GM13977 (cell line): ENCODE results near the gene DNTT.

Experiments
- DNase-seq: peaks from one replicate; pipeline ENCODE4 v3.0.0; 2012; ENCODE audit warnings: low spot score
- in situ Hi-C: fragments of 300-500 bp; cut with MboI; formaldehyde crosslinking; loops from one replicate; pipeline ENCODE4 v1.12.0; 2022; ENCODE audit warnings: low sequenced_read_pairs, low pct_unique_long_range_greater_than_20kb, mixed read lengths, inconsistent platforms; ENCODE audit not compliant: unreplicated experiment
- TF ChIP-seq, protein P1 (sequence below): IDR thresholded peaks from 2 replicates; pipeline ENCODE4 v1.5.1; 2012; ENCODE audit warnings: mild to moderate bottlenecking, control low read depth; ENCODE audit not compliant: insufficient read depth; ENCODE audit errors: extremely low read depth, missing control alignments

Gene DNTT

DNA sequence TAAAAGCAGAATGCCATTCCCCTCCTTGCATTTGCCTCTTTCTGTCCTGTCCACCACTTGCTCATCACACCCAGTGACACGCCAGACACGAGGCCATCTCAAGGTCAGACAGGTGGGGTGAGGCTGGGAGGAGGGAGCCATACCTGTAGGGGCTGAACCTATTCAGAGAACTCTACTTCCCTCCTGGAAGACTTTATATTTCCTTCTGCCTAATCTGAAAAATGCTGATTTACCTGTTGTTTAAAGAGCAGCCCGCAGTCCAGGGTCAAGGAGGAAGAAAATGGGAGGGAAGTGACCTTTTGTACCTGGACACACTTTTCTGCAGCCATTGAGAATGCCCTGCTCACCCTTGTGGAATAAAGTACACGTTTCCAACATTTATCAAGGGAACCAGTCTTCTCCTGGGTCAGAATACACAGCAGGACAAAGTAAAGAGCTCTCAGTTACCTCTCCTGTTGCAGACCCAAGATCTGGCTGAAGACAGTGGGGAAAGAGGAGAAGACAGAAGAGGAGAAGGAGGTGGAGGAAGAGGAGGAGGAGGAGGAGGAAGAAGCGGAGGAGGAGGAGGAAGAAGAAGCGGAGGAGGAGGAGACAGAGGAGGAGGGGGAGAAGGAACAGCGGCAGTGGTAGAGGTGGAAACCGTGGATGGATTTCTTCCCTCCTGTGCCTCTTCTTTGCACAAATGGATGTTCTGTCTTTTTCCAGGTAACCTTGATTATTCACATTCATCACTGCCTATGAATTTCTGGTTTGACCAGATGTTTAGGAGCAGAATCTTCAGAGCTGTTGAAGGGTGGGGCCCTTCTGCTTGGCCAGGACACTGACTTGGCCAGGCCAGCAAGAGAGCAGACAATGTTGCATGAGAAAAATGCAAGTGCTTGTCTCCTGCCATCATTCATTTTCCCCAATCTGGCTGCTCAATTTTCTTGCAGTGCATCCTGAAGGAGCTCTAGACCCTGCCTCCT, 31.6 kb upstream of the DNTT start:
- in situ Hi-C loops: no loop called here
- TF ChIP-seq, protein P1, sequence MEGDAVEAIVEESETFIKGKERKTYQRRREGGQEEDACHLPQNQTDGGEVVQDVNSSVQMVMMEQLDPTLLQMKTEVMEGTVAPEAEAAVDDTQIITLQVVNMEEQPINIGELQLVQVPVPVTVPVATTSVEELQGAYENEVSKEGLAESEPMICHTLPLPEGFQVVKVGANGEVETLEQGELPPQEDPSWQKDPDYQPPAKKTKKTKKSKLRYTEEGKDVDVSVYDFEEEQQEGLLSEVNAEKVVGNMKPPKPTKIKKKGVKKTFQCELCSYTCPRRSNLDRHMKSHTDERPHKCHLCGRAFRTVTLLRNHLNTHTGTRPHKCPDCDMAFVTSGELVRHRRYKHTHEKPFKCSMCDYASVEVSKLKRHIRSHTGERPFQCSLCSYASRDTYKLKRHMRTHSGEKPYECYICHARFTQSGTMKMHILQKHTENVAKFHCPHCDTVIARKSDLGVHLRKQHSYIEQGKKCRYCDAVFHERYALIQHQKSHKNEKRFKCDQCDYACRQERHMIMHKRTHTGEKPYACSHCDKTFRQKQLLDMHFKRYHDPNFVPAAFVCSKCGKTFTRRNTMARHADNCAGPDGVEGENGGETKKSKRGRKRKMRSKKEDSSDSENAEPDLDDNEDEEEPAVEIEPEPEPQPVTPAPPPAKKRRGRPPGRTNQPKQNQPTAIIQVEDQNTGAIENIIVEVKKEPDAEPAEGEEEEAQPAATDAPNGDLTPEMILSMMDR: no peak
- DNase-seq: no peak

DNA sequence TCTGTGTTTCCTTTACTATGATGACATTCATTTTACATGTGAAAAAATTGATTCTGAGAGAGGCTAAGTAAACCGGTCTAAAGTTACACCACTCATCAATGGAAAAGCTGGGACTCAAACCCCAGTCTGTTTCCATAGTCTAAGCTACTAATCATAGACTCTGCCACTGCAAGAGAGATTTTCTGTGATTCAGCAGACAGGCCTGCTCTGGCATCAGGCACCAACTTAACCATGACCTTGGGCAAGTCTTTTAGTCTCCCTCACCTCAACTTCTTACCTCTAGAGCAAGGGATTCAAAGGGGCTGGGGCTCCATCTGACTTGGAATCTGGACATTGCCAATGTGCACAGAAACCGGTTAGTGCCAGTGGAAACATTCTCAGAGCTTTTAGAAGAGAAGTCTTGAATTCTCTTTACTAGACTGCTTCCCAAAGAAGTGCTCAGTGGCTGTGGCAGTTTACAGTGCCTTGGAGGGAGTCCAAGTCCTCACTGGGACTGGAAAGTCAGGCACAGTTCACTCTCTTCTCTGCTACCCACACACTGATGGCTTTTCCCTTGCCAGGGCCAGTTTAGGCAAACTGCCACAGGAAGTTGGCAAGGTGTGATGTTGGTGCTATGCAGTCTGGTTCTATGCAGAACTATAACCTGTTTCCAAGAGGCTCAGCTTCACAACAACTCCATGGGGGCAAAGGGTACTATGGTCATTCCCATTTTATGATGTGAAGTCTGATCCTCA, 28.4 kb upstream of the DNTT start:
- DNase-seq: no peak
- in situ Hi-C loops: no loop called here
- TF ChIP-seq, protein P1: no peak

DNA sequence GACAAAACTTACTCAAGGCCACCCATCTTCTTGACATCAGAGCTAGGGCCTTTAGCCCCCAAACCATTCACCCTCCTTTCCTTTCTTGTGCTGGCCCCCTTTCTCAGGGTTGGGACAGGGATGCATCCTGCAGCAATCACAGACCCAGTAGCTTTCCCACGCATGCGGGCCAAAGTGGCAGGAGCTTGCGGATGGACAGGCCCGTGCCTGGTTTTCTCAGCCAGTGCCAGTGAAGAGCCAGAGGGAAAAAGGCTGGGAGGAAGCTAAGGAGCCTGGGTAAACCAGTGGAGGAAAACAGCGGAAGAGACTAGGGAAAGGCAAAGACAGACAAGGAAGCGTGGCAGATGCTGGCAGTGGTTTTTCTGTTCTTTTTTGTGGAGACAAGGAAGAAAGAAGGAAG, 27.8 kb upstream of the DNTT start:
- no peak for DNase-seq
- TF ChIP-seq, protein P1: no peak
- in situ Hi-C loops: no loop called here

DNA sequence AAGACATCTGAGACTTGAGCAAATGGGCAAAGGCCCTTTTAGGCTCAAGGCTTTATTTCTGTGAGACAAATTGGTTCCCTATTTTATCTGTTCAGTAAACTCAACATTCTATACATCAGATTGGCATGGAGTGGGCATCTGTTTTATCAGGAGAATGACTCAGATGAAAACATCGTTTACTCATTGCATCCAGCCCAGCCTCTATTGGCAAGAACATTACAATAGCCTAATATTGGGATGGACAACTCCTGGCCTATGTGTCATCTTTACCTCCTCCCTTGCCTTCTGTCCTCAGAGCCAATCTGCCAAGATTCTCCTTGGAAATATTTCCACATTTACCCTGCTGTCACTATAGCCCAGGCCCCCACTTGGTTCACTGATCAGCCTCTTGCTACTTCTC, 27.4 kb upstream of the DNTT start:
- no peak for DNase-seq
- TF ChIP-seq, protein P1: no peak
- in situ Hi-C loops: no loop called here

DNA sequence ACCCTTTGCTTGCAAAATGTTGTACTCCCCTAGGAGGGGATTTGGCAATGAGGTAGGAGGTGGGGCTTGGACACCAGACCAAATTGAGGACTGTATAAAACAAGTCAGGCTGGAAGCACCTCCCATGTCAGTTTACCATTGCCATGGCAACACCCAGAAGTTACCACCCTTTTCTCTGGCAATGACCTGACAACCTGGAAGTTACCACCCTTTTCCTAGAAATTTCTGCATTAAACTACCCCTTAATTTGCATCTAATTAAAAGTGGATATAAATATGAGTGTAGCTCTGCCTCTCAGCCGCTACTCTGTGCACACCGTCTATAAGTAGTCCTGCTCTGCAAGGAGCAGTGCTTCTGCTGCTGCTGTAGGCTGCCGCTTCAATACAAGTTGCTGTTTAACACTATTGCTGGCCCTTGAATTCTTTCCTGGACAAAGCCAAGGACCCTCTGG, 25.0 kb upstream of the DNTT start:
- TF ChIP-seq, protein P1: no peak
- in situ Hi-C loops: no loop called here
- no peak for DNase-seq

DNA sequence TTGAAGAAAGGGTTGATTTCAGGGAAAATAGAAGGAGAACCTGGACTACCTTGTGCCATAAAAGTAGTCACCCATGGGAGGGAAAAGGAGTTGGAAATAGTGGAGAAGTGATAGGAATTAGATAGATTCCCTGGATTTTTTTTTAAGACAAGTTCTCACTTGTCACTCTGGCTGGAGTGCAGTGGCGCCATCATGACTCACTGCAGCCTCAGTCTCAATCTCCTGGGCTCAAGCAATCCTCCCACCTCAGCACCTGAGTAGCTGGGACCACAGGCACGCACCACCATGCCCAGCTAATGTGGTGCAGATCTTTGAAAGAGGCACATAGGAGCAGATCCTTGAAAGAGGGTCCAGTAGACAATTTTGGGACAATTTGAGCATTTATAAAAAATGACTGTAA, 23.4 kb upstream of the DNTT start:
- DNase-seq: no peak
- TF ChIP-seq, protein P1: no peak
- in situ Hi-C loops: no loop called here
